SU-DHL-6 (cell line): ENCODE measurements around the gene SHISA7.
"Not testable (repeated sequence)": the region's sequence is repeated elsewhere in the genome, so short reads cannot be mapped to it uniquely, and the experiment has no call there.

Experiments used
- EZH2phosphoT487 ChIP-seq: fragments of 200-600 bp; sonication (generic), shearing (Covaris generic); conservative IDR thresholded peaks from 2 replicates; pipeline ENCODE4 v1.6.1; 2018; ENCODE audit warnings: mild to moderate bottlenecking, antibody characterized with exemption, low read length, moderate library complexity, mixed read lengths
- TF ChIP-seq, protein P1 (sequence below): fragments of 200-600 bp; sonication (generic); IDR thresholded peaks from one replicate; pipeline ENCODE4 v1.5.1; 2017; ENCODE audit warnings: antibody characterized with exemption, mild to moderate bottlenecking, low read length, moderate library complexity; ENCODE audit not compliant: insufficient read depth, poor library complexity, severe bottlenecking

DNA sequence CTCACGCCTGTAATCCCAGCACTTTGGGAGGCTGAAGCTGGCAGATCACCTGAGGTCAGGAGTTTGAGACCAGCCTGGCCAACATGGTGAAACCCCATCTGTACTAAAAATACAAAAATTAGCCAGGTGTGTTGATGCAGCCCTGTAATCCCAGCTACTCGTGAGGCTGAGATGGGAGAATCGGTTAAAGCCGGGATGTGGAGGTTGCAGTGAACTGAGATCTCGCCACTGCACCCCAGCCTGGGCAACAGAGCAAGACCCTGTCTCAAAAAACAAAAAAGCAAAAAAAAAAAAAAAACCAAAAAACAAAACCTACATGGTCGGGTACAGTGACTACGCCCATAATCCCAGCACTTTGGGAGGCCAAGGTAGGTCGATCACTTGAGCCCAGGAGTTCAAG is 33.9 kb downstream of the SHISA7 start:
- TF ChIP-seq, protein P1, sequence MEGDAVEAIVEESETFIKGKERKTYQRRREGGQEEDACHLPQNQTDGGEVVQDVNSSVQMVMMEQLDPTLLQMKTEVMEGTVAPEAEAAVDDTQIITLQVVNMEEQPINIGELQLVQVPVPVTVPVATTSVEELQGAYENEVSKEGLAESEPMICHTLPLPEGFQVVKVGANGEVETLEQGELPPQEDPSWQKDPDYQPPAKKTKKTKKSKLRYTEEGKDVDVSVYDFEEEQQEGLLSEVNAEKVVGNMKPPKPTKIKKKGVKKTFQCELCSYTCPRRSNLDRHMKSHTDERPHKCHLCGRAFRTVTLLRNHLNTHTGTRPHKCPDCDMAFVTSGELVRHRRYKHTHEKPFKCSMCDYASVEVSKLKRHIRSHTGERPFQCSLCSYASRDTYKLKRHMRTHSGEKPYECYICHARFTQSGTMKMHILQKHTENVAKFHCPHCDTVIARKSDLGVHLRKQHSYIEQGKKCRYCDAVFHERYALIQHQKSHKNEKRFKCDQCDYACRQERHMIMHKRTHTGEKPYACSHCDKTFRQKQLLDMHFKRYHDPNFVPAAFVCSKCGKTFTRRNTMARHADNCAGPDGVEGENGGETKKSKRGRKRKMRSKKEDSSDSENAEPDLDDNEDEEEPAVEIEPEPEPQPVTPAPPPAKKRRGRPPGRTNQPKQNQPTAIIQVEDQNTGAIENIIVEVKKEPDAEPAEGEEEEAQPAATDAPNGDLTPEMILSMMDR: not testable (repeated sequence)
- not testable (repeated sequence) for TF ChIP-seq EZH2phosphoT487
